GM12892 (cell line): Measurements from ENCODE around the gene LMAN1L.

Experiments
- POLR2A ChIP-seq: IDR thresholded peaks from 2 replicates; pipeline ENCODE4 v1.6.1; 2011; ENCODE audit warnings: low read depth, low read length, control low read depth
- POLR2AphosphoS5 ChIP-seq: IDR thresholded peaks from 2 replicates; pipeline ENCODE4 v1.6.1; 2011; ENCODE audit warnings: low read depth, low read length, control low read depth
- TAF1 ChIP-seq: IDR thresholded peaks from 2 replicates; pipeline ENCODE4 v1.6.1; 2011; ENCODE audit warnings: low read depth, mild to moderate bottlenecking, control low read depth, low read length, borderline replicate concordance

DNA sequence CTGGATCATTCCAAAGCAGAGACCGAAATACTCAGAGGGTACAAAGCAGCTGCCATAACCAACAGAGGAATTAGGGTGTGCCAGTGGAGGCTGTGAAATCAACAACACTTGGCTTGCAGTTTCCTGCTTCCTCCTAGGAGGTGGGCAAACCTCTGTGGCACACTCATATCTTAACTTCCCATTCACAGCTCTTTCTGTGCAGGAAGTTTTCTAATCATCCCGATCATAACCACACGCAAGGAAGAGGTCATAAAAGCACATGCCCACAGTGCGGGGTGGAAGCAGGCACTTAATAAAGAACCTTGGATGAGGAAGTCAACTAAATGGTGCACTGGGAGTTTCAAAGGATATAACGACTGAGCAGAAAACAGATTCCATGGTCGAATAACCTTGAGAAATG is 55.4 kb downstream of the LMAN1L start:
- no peak for TF ChIP-seq POLR2A
- TF ChIP-seq POLR2AphosphoS5 = no peak
- no peak for TF ChIP-seq TAF1
